ENCODE measurements around the gene SUSD6. TPM values are rescaled to one million over a fixed set of nuclear protein-coding genes. Genes with fewer than 3 reads are reported as not detected.
"Not testable (repeated sequence)": the region's sequence is repeated elsewhere in the genome, so short reads cannot be mapped to it uniquely, and the experiment has no call there.

The SUSD6 gene
- total RNA-seq, 1 donor from 2014 or later, result 13.7 TPM

DNA sequence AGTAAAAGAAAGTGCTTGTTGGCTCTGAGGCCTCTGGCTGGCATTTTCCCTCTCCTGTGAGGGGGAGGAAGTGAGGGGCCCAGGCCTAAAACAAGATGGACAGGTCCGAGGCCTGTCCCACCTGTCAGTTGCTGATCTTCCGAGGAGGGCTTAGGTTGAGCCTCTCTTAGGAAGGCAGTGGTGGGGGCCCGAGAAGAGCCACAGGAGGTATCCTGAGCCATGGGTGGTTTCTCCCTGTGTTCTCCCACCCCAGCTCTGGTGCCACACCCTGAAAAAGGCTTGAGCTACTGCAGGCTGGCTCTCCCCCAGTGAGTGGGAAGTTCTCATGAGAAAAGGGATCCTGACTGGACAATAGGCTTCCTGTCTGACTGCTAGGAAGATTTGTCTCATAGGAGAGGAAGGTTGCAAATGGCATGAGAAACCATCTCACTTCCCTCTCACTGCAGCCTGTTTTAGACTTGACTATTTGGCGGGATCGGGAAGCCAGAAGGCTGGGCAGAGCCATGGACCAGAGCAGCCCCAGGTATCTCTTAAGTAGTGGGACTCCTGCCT is 83.4 kb downstream of the SUSD6 start:
- Mint-ChIP-seq H3K4me3 (no peak overlapping the region), H3K36me3 (ENCODE audit: low read depth) (no peaks in the 10 kb centered on the region), H3K9me3 (no peaks in the 10 kb centered on the region), H3K4me1 (peaks cover 47% of the 10 kb centered on the region), H3K27me3 (ENCODE audit: low read depth) (no peaks in the 10 kb centered on the region), H3K27ac (ENCODE audit: unreplicated experiment) (peak overlapping the region; percentile 14)
- TF ChIP-seq, protein P1, sequence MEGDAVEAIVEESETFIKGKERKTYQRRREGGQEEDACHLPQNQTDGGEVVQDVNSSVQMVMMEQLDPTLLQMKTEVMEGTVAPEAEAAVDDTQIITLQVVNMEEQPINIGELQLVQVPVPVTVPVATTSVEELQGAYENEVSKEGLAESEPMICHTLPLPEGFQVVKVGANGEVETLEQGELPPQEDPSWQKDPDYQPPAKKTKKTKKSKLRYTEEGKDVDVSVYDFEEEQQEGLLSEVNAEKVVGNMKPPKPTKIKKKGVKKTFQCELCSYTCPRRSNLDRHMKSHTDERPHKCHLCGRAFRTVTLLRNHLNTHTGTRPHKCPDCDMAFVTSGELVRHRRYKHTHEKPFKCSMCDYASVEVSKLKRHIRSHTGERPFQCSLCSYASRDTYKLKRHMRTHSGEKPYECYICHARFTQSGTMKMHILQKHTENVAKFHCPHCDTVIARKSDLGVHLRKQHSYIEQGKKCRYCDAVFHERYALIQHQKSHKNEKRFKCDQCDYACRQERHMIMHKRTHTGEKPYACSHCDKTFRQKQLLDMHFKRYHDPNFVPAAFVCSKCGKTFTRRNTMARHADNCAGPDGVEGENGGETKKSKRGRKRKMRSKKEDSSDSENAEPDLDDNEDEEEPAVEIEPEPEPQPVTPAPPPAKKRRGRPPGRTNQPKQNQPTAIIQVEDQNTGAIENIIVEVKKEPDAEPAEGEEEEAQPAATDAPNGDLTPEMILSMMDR (conservative IDR thresholded peaks at IDR 0.05), result no peak
- DNase-seq (ENCODE audit: low read depth, low spot score), result no peak

DNA sequence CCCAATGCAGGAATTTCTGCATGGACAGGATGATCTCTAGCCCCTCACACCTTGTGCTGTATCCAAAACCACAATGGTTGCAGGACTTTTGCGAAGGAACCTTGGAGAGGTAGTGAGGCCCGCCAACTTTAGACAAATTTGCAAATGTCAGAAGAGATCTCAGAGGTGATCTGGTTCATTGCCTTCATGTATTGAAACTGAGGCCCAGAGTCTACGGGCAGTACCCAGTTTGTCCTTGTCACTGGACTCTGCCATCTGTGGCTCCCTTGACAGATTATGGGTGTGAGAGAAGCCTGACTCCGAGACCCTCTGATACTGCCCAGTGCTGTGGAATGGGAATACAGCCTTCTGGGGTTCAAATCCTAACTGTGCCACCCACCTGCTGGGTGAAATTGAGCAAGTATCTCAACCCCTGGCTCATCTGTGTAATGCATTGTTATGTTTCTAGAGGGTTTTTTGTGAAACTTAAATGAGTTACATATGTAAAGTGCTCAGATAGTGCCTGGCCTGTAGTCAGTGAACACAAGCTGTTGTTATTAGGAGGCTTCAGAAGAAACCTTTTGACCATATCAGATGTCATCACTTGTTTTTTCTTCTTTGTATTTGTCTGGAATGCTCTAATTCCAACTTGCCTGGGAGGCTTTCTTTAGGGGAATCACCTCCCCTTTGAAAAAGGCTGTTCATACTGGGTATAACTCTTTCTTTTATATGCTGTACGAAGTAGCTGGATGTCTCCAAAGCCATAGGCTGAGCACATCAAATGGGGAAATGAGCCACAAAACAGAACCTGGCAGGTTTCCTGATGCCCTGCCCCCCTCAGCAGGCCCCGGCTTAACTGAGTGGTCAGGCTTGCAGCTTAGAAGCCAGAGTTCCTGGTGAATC is 84.2 kb downstream of the SUSD6 start:
- no peaks in the 10 kb centered on the region for H3K9me3 Mint-ChIP-seq
- DNase-seq (ENCODE audit: low read depth, low spot score), result no peak
- peak overlapping the region; percentile 14 for H3K27ac Mint-ChIP-seq (ENCODE audit: unreplicated experiment)
- H3K4me1 Mint-ChIP-seq, result peaks cover 51% of the 10 kb centered on the region
- H3K36me3 Mint-ChIP-seq (ENCODE audit: low read depth), result no peaks in the 10 kb centered on the region
- H3K27me3 Mint-ChIP-seq (ENCODE audit: low read depth), result no peaks in the 10 kb centered on the region
- no peak overlapping the region for H3K4me3 Mint-ChIP-seq
- TF ChIP-seq, protein P1 (conservative IDR thresholded peaks at IDR 0.05), result no peak

DNA sequence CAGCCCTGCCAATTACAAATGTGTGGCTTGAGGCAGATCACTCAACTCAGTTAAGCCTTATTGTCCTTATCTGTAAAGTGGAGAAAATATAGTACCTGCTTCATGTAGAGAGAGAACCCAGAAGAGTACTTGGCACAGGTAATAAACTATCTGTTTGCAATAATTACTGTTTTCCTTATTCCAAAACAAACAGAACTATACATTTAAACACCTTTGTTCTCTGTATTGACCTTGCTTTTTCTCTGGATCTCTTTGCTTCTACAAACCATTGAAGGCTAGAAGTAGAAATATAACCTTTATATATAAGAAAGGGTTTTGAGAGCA is 84.8 kb downstream of the SUSD6 start:
- Mint-ChIP-seq H3K4me1 (peaks cover 54% of the 10 kb centered on the region), H3K36me3 (ENCODE audit: low read depth) (no peaks in the 10 kb centered on the region), H3K27me3 (ENCODE audit: low read depth) (no peaks in the 10 kb centered on the region), H3K27ac (ENCODE audit: unreplicated experiment) (no peak overlapping the region), H3K4me3 (no peak overlapping the region), H3K9me3 (no peaks in the 10 kb centered on the region)
- TF ChIP-seq, protein P1 (conservative IDR thresholded peaks at IDR 0.05), result no peak
- DNase-seq (ENCODE audit: low read depth, low spot score), result no peak

DNA sequence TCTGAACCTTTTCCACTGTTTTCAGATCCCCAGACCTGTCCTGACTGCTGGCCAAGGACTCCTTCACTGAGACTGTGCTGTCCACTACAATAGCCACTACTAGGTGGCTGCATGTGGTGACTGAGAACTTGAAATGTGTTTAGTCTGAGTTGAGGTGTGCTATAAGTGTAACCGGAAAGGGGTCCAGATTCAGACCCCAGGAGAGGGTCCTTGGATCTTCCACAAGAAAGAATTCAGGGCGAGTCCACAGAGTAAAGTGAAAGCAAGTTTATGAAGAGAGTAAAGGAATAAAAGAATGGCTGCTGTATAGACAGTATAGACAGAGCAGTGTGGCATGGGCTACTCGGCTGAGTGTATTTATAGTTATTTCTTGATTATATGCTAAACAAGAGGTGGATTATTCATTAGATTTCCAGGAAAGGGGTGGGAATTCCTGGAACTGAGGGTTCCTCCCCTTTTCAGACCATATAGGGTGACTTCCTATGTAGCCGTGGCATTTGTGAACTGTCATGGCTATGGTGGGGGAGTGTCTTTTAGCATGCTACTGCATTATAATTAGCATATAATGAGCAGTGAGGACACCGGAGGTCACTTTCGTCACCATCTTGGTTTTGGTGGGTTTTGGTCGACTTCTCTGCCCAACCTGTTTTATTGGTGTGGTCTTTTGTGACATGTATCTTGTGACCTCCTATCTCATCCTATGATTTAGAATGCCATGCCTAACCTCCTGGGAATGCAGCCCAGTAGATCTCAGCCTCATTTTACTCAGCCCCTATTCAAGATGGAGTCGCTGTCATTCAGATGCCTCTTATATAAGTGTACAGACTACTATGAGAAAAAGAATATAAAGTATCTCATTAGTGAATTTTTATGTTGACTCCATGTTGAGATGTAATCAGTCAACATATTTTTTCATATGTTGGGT is 85.5 kb downstream of the SUSD6 start:
- TF ChIP-seq, protein P1 (conservative IDR thresholded peaks at IDR 0.05), result no peak
- peaks cover 58% of the 10 kb centered on the region for H3K4me1 Mint-ChIP-seq
- no peaks in the 10 kb centered on the region for H3K36me3 Mint-ChIP-seq (ENCODE audit: low read depth)
- no peaks in the 10 kb centered on the region for H3K27me3 Mint-ChIP-seq (ENCODE audit: low read depth)
- H3K27ac Mint-ChIP-seq (ENCODE audit: unreplicated experiment), result no peak overlapping the region
- H3K9me3 Mint-ChIP-seq, result no peaks in the 10 kb centered on the region
- DNase-seq (ENCODE audit: low read depth, low spot score), result no peak
- no peak overlapping the region for H3K4me3 Mint-ChIP-seq

DNA sequence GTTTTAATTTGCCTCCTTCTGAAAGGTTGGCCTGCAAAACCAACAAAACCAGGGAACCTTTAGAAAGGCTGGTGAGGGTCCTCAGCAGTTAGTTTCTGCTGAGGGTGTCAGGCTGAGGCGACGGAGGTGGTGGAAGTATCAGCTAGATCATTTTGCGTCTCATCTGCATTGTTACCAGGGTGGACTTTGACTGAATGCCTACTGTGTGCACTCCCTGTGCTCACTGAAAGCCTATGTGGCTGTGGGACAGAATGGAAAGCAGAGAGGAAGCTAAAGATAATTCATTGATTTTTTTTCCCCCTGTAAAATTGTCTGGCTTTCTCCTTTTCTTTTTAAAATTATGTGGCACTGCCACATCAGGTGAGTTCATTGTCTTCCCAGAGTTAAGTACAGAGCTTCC is 87.2 kb downstream of the SUSD6 start:
- peaks cover 59% of the 10 kb centered on the region for H3K4me1 Mint-ChIP-seq

DNA sequence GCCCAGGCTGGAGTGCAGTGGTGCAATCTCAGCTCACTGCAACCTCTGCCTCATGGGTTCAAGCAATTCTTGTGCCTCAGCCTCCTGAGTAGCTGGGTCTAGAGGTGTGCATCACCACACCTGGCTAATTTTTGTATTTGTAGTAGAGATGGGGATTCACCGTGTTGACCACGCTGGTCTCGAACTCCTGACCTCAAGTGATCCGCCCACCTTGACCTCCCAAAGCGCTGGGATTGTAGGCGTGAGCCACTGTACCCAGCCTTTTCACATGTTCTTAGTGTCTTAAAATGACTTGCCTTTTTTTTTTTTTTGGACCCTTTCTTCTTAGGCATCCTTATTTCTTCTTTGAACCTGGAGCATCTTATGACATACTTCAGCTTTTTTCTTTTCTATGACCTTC is 87.8 kb downstream of the SUSD6 start:
- H3K36me3 Mint-ChIP-seq (ENCODE audit: low read depth); H3K27ac Mint-ChIP-seq (ENCODE audit: unreplicated experiment); DNase-seq (ENCODE audit: low read depth, low spot score); H3K4me3 Mint-ChIP-seq; H3K27me3 Mint-ChIP-seq (ENCODE audit: low read depth); H3K9me3 Mint-ChIP-seq: not testable (repeated sequence)
- H3K4me1 Mint-ChIP-seq, result peaks cover 59% of the 10 kb centered on the region

More for the DNA sequence above, 87.2 kb downstream of the SUSD6 start:
- no peak for DNase-seq (ENCODE audit: low read depth, low spot score)
- Mint-ChIP-seq H3K4me3 (no peak overlapping the region), H3K36me3 (ENCODE audit: low read depth) (no peaks in the 10 kb centered on the region), H3K9me3 (no peaks in the 10 kb centered on the region), H3K27ac (ENCODE audit: unreplicated experiment) (no peak overlapping the region), H3K27me3 (ENCODE audit: low read depth) (no peaks in the 10 kb centered on the region)
- TF ChIP-seq, protein P1 (conservative IDR thresholded peaks at IDR 0.05), result no peak

Measured in neural crest cell (in vitro differentiated cells).